DMS53 (cell line): Measurements from ENCODE around the gene ARHGAP26.

ENCODE experiments used
- DNase-seq: peaks from one replicate; lab custom pipeline; 2025; lab: John Stamatoyannopoulos, UW

Gene ARHGAP26

GRCh38 chr5:143245929-143246561 lies 475.9 kb downstream of the ARHGAP26 start:
- peak; percentile 98 for DNase-seq

GRCh38 chr5:143247134-143247815 lies 477.1 kb downstream of the ARHGAP26 start:
- no peak for DNase-seq

- DNase-seq, result no peak
Observed at GRCh38 chr5:143248391-143248790, 478.2 kb downstream of the ARHGAP26 start.

GRCh38 chr5:143248822-143249579 lies 478.8 kb downstream of the ARHGAP26 start:
- peak; percentile 29 for DNase-seq

GRCh38 chr5:143249851-143250250 lies 479.7 kb downstream of the ARHGAP26 start:
- no peak for DNase-seq

- no peak for DNase-seq
Observed at GRCh38 chr5:143251190-143251589, 481.0 kb downstream of the ARHGAP26 start.

- no peak for DNase-seq
Observed at GRCh38 chr5:143251946-143252345, 481.8 kb downstream of the ARHGAP26 start.

- DNase-seq, result no peak
Observed at GRCh38 chr5:143254819-143255218, 484.6 kb downstream of the ARHGAP26 start.

GRCh38 chr5:143258559-143259253 lies 488.5 kb downstream of the ARHGAP26 start:
- no peak for DNase-seq

- peak; percentile 12 for DNase-seq
Observed at GRCh38 chr5:143259254-143259605, 489.1 kb downstream of the ARHGAP26 start.

GRCh38 chr5:143261748-143262392 lies 491.7 kb downstream of the ARHGAP26 start:
- DNase-seq, result no peak

GRCh38 chr5:143262393-143263174 lies 492.4 kb downstream of the ARHGAP26 start:
- DNase-seq, result peak; percentile 64

GRCh38 chr5:143263272-143263810 lies 493.2 kb downstream of the ARHGAP26 start:
- DNase-seq, result no peak

- DNase-seq, result no peak
Observed at GRCh38 chr5:143265995-143266394, 495.8 kb downstream of the ARHGAP26 start.

- no peak for DNase-seq
Observed at GRCh38 chr5:143267186-143267585, 497.0 kb downstream of the ARHGAP26 start.

- DNase-seq, result no peak
Observed at GRCh38 chr5:143268388-143268787, 498.2 kb downstream of the ARHGAP26 start.

GRCh38 chr5:143271431-143271830 lies 501.3 kb downstream of the ARHGAP26 start:
- no peak for DNase-seq

GRCh38 chr5:143274952-143275351 lies 504.8 kb downstream of the ARHGAP26 start:
- no peak for DNase-seq

GRCh38 chr5:143275512-143276363 lies 505.6 kb downstream of the ARHGAP26 start:
- no peak for DNase-seq

GRCh38 chr5:143277536-143277935 lies 507.4 kb downstream of the ARHGAP26 start:
- no peak for DNase-seq
